Measurements from ENCODE around the gene PIP5K1C.

DNA sequence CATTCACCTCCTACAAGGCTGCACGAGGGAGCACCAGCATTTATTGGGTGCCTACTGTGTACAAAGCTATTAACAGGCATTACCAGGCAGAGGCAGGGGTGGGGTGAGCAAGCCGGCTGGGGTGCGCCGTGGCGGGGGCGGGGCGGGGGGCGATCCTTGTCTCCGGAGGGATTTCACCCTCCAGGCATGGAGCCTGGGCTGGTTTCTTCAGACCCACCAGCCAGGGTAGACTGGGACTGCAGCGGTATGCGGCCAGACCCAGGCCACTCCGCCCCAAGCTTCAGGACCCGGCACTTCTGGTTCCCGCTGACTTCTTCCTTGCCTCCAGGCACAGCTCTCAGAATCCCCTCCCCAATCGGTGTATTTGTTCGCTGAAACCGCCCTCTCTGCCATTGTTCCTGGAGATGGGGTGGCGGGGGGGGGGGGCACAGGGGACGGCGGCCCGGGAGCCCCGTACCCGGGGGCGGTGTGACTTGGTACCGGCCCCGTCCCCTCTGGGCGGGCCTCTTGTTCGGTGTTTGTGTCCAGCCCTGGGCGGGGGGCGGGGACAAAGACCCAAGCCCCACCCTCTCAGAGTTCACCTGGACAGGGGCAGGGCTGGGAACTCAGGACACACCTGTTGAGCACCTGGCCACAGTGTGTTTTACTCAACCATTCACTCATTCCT lies 22.3 kb upstream of the PIP5K1C start:
- no peak for TF ChIP-seq CHD2 (IDR thresholded peaks at IDR 0.05; ENCODE audit: borderline replicate concordance, low read depth, low read length)
- TF ChIP-seq, protein P1, sequence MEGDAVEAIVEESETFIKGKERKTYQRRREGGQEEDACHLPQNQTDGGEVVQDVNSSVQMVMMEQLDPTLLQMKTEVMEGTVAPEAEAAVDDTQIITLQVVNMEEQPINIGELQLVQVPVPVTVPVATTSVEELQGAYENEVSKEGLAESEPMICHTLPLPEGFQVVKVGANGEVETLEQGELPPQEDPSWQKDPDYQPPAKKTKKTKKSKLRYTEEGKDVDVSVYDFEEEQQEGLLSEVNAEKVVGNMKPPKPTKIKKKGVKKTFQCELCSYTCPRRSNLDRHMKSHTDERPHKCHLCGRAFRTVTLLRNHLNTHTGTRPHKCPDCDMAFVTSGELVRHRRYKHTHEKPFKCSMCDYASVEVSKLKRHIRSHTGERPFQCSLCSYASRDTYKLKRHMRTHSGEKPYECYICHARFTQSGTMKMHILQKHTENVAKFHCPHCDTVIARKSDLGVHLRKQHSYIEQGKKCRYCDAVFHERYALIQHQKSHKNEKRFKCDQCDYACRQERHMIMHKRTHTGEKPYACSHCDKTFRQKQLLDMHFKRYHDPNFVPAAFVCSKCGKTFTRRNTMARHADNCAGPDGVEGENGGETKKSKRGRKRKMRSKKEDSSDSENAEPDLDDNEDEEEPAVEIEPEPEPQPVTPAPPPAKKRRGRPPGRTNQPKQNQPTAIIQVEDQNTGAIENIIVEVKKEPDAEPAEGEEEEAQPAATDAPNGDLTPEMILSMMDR (IDR thresholded peaks at IDR 0.05 in 2 of 3, conservative IDR thresholded peaks at IDR 0.05 in 1 of 3; ENCODE audit: control insufficient read depth in 2 of 3, extremely low read depth in 1 of 3, insufficient read depth in 1 of 3, low read depth in 3 of 3, low read length in 3 of 3): no peak
- no peak for TF ChIP-seq BCL11A (IDR thresholded peaks at IDR 0.05; ENCODE audit: low read depth, low read length)
- no peak for TF ChIP-seq MXI1 (IDR thresholded peaks at IDR 0.05; ENCODE audit: low read depth, low read length)
- no peak for TF ChIP-seq POLR2AphosphoS5 (IDR thresholded peaks at IDR 0.05; ENCODE audit: low read length)
- TF ChIP-seq, protein P2, sequence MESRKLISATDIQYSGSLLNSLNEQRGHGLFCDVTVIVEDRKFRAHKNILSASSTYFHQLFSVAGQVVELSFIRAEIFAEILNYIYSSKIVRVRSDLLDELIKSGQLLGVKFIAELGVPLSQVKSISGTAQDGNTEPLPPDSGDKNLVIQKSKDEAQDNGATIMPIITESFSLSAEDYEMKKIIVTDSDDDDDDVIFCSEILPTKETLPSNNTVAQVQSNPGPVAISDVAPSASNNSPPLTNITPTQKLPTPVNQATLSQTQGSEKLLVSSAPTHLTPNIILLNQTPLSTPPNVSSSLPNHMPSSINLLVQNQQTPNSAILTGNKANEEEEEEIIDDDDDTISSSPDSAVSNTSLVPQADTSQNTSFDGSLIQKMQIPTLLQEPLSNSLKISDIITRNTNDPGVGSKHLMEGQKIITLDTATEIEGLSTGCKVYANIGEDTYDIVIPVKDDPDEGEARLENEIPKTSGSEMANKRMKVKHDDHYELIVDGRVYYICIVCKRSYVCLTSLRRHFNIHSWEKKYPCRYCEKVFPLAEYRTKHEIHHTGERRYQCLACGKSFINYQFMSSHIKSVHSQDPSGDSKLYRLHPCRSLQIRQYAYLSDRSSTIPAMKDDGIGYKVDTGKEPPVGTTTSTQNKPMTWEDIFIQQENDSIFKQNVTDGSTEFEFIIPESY (IDR thresholded peaks at IDR 0.05): no peak
- TF ChIP-seq, protein P3, sequence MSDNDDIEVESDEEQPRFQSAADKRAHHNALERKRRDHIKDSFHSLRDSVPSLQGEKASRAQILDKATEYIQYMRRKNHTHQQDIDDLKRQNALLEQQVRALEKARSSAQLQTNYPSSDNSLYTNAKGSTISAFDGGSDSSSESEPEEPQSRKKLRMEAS (IDR thresholded peaks at IDR 0.05; ENCODE audit: low read depth, low read length): no peak
- no peak for TF ChIP-seq ATF3 (IDR thresholded peaks at IDR 0.05; ENCODE audit: borderline replicate concordance, extremely low read depth, low read depth, low read length)
- TF ChIP-seq CEBPB (IDR thresholded peaks at IDR 0.05; ENCODE audit: borderline replicate concordance in 1 of 2, low read depth in 2 of 2, low read length in 2 of 2): no peak
- TF ChIP-seq STAT1 (conservative IDR thresholded peaks at IDR 0.05): no peak
